Frontal cortex (tissue), 4 donors: Measurements from ENCODE around the gene ABCB8. TPM values are rescaled to one million over a fixed set of nuclear protein-coding genes. Genes with fewer than 3 reads are reported as not detected.

Source experiments
- DNase-seq, 2 donors: peaks; one replicate each; pipeline ENCODE4 v3.0.0; 2012; ENCODE audit warnings: low spot score in 2 of 2
- FAIRE-seq: peaks from 2 replicates; lab custom pipeline; 2012; peaks lifted over from hg19 to GRCh38; lab: Jason Lieb, UNC
- total RNA-seq: library from RNA; depleted of rRNA; stranded (reverse); fragments of >200 nt; gene quantifications from one replicate; pipeline ENCODE4 v1.2.3, GENCODE V29; 2014
- donor health status: control.
- donor health status: control.
- donor health status: control.

The ABCB8 gene
- total RNA-seq, 1 donor from 2014 or later: 22.8 TPM

GRCh38 chr7:151093748-151094147 is 65.5 kb downstream of the ABCB8 start:
- FAIRE-seq: no peak

GRCh38 chr7:151094675-151095074 is 66.4 kb downstream of the ABCB8 start:
- FAIRE-seq (no peak), DNase-seq (no peak)

More at GRCh38 chr7:151093748-151094147, 65.5 kb downstream of the ABCB8 start:
- DNase-seq: no peak

- DNase-seq: no peak
- no peak for FAIRE-seq
Observed at GRCh38 chr7:151095123-151095797, 67.0 kb downstream of the ABCB8 start.

- no peak for DNase-seq
- no peak for FAIRE-seq
Observed at GRCh38 chr7:151095828-151096475, 67.7 kb downstream of the ABCB8 start.

Other genes with a start within 250 kb of the ABCB8 start
- 2.4 TPM for gene TMEM176B, start 228.1 kb upstream of the ABCB8 start, total RNA-seq
- gene TMEM176A, start 227.7 kb upstream of the ABCB8 start, total RNA-seq: 1.2 TPM
- not detected for gene AOC1, start 175.9 kb upstream of the ABCB8 start, total RNA-seq
- gene KCNH2, start 50.1 kb upstream of the ABCB8 start, total RNA-seq: 6.1 TPM
- 0.82 TPM for gene NOS3, start 37.4 kb upstream of the ABCB8 start, total RNA-seq
- gene ATG9B, start 4.0 kb upstream of the ABCB8 start, total RNA-seq: 2.4 TPM
- 0.82 TPM for gene ASIC3, start 20.1 kb downstream of the ABCB8 start, total RNA-seq
- gene CDK5, start 29.4 kb downstream of the ABCB8 start, total RNA-seq: 47.7 TPM
- 10.6 TPM for gene SLC4A2, start 31.1 kb downstream of the ABCB8 start, total RNA-seq
- gene FASTK, start 52.4 kb downstream of the ABCB8 start, total RNA-seq: 32.6 TPM
- 10.2 TPM for gene TMUB1, start 55.0 kb downstream of the ABCB8 start, total RNA-seq
- 92.9 TPM for gene AGAP3, start 58.0 kb downstream of the ABCB8 start, total RNA-seq
- gene GBX1, start 139.2 kb downstream of the ABCB8 start, total RNA-seq: 0.41 TPM
- gene ASB10, start 158.8 kb downstream of the ABCB8 start, total RNA-seq: not detected
- gene H2BK1, start 182.0 kb downstream of the ABCB8 start, total RNA-seq: not detected
- gene ABCF2, start 198.8 kb downstream of the ABCB8 start, total RNA-seq: 38.3 TPM
- gene CHPF2, start 204.0 kb downstream of the ABCB8 start, total RNA-seq: 18.3 TPM
- 145 TPM for gene SMARCD3, start 220.2 kb downstream of the ABCB8 start, total RNA-seq